A549 (cell line): ENCODE results near the gene ST3GAL5. TPM values are rescaled to one million over a fixed set of nuclear protein-coding genes. Genes with fewer than 3 reads are reported as not detected.
"Not testable (repeated sequence)": the region's sequence is repeated elsewhere in the genome, so short reads cannot be mapped to it uniquely, and the experiment has no call there.

Experiments used
- ATAC-seq, 2 experiments: fragments of 200-7000 bp in 1 of 2; fragments of >200 bp in 1 of 2; cut with Nextera tagmentation in 1 of 2; cut with Tn5 transposase in 1 of 2; 3 replicates each; pipeline versions ENCODE4 v1.8.0 to v1.9.1; 2018 to 2020; ENCODE audit warnings: mild to moderate bottlenecking in 1 of 2, moderate library complexity in 1 of 2
- CTCF ChIA-PET: fragments of 300-600 bp; sonication (Branson Sonifier 250); formaldehyde crosslinking; extraction: SDS; loops from one replicate; lab custom pipeline; 2021; ENCODE audit warnings: antibody characterized with exemption, inconsistent platforms; lab: Yijun Ruan, JAX
- POLR2A ChIA-PET: fragments of 350-600 bp; formaldehyde crosslinking; extraction: SDS; loops from one replicate; lab custom pipeline; 2021; ENCODE audit warnings: antibody characterized with exemption, inconsistent platforms; lab: Yijun Ruan, JAX
- DNase-seq, 2 experiments: peaks; one replicate each; pipeline versions ENCODE4 v3.0.0 to v3.0.0-alpha.2; 2011 to 2016; ENCODE audit warnings: low read depth in 1 of 2, low spot score in 1 of 2
- FAIRE-seq: peaks from 2 replicates; lab custom pipeline; 2011; peaks lifted over from hg19 to GRCh38; lab: Jason Lieb, UNC
- H3K27ac ChIP-seq, 2 experiments: fragments of >200 bp; sonication (Bioruptor Twin); formaldehyde crosslinking; 3 replicates each; pipeline ENCODE4 v1.5.1; 2016 to 2017
- H3K4me1 ChIP-seq: fragments of >200 bp; sonication (Bioruptor Twin); formaldehyde crosslinking; 3 replicates; pipeline ENCODE4 v1.6.1; 2016
- H3K4me2 ChIP-seq: fragments of >200 bp; sonication (Bioruptor Twin); formaldehyde crosslinking; 3 replicates; pipeline ENCODE4 v1.6.1; 2016
- H3K4me3 ChIP-seq: fragments of >200 bp; sonication (Bioruptor Twin); formaldehyde crosslinking; 3 replicates; pipeline ENCODE4 v1.5.1; 2016
- H3K9me3 ChIP-seq: fragments of >200 bp; sonication (Bioruptor Twin); formaldehyde crosslinking; 3 replicates; pipeline ENCODE4 v1.6.1; 2016
- EHMT2 ChIP-seq: fragments of 200-600 bp; sonication (generic); IDR thresholded peaks from 2 replicates; pipeline ENCODE4 v1.6.1; 2016; ENCODE audit warnings: antibody characterized with exemption, low read depth, mild to moderate bottlenecking, moderate library complexity
- EP300 ChIP-seq, 2 experiments: fragments of >200 bp; sonication (Bioruptor Twin); formaldehyde crosslinking; IDR thresholded peaks; 2 replicates in 1 of 2; 3 replicates in 1 of 2; pipeline ENCODE4 v1.6.1; 2016 to 2017
- ESRRA ChIP-seq: fragments of 150-350 bp; IDR thresholded peaks from 2 replicates; pipeline ENCODE4 v1.6.1; 2014; ENCODE audit warnings: mild to moderate bottlenecking, low read length, borderline replicate concordance
- FOSL2 ChIP-seq, 2 experiments: fragments of 450-650 bp in 1 of 2; fragments of >200 bp in 1 of 2; sonication (Bioruptor Twin) in 1 of 2; formaldehyde crosslinking; IDR thresholded peaks; 2 replicates each; pipeline versions ENCODE4 v1.5.0 to v1.6.1; 2016 to 2020; ENCODE audit warnings: mild to moderate bottlenecking in 1 of 2, moderate library complexity in 1 of 2
- FOXS1 ChIP-seq: fragments of 250-450 bp; sonication (Bioruptor Pico); IDR thresholded peaks from 2 replicates; pipeline ENCODE4 v1.5.0; 2020; ENCODE audit warnings: mild to moderate bottlenecking, moderate library complexity
- HEYL ChIP-seq: fragments of 250-450 bp; sonication (Bioruptor Pico); IDR thresholded peaks from 2 replicates; pipeline ENCODE4 v1.8.0; 2021; ENCODE audit warnings: mild to moderate bottlenecking, moderate library complexity
- HOXA7 ChIP-seq: fragments of 250-450 bp; sonication (Bioruptor Pico); IDR thresholded peaks from 2 replicates; pipeline ENCODE4 v1.5.0; 2020; ENCODE audit warnings: mild to moderate bottlenecking, moderate library complexity
- HOXB13 ChIP-seq: fragments of 250-450 bp; sonication (Bioruptor Pico); IDR thresholded peaks from 2 replicates; pipeline ENCODE4 v1.5.0; 2020; ENCODE audit warnings: low read depth, mild to moderate bottlenecking, moderate library complexity
- JUN ChIP-seq, 2 experiments: fragments of >200 bp; sonication (Bioruptor Twin); formaldehyde crosslinking; IDR thresholded peaks; 2 replicates in 1 of 2; 3 replicates in 1 of 2; pipeline ENCODE4 v1.6.1; 2016 to 2017
- JUNB ChIP-seq: fragments of >200 bp; sonication (Bioruptor Twin); formaldehyde crosslinking; IDR thresholded peaks from 2 replicates; pipeline ENCODE4 v1.6.1; 2016
- KDM1A ChIP-seq: fragments of 200-600 bp; sonication (generic); IDR thresholded peaks from 2 replicates; pipeline ENCODE4 v1.6.1; 2016; ENCODE audit warnings: low read depth, mild to moderate bottlenecking
- KDM5A ChIP-seq: fragments of 200-600 bp; sonication (generic); IDR thresholded peaks from 2 replicates; pipeline ENCODE4 v1.6.1; 2016; ENCODE audit warnings: antibody characterized with exemption, mild to moderate bottlenecking
- MAZ ChIP-seq: fragments of 150-350 bp; IDR thresholded peaks from 2 replicates; pipeline ENCODE4 v1.6.1; 2014; ENCODE audit warnings: antibody characterized with exemption, low read depth, low read length, borderline replicate concordance
- NFE2L2 ChIP-seq: fragments of 150-350 bp; conservative IDR thresholded peaks from 2 replicates; pipeline ENCODE4 v1.6.1; 2014; ENCODE audit warnings: low read length
- NPAS2 ChIP-seq: fragments of 250-450 bp; sonication (Bioruptor Pico); IDR thresholded peaks from 2 replicates; pipeline ENCODE4 v1.8.0; 2022; ENCODE audit warnings: mild to moderate bottlenecking, moderate library complexity, borderline replicate concordance
- NR3C1 ChIP-seq: fragments of >200 bp; sonication (Bioruptor Twin); formaldehyde crosslinking; IDR thresholded peaks from 3 replicates; pipeline ENCODE4 v1.6.1; 2017
- PHF8 ChIP-seq: fragments of 200-600 bp; sonication (generic); IDR thresholded peaks from 2 replicates; pipeline ENCODE4 v1.6.1; 2016; ENCODE audit warnings: low read depth, mild to moderate bottlenecking, antibody characterized with exemption, moderate library complexity, borderline replicate concordance
- POLR2A ChIP-seq: IDR thresholded peaks from 2 replicates; pipeline ENCODE4 v1.6.1; 2012; ENCODE audit warnings: mild to moderate bottlenecking, low read length
- POLR2AphosphoS2 ChIP-seq: conservative IDR thresholded peaks from 2 replicates; pipeline ENCODE4 v1.6.1; 2012; ENCODE audit warnings: low read length, improper control_type of control experiment, inconsistent platforms
- RNF2 ChIP-seq: fragments of 200-600 bp; sonication (generic); IDR thresholded peaks from 2 replicates; pipeline ENCODE4 v1.6.1; 2016; ENCODE audit warnings: low read depth, mild to moderate bottlenecking, antibody characterized with exemption, moderate library complexity, borderline replicate concordance
- SMC3 ChIP-seq: fragments of >200 bp; sonication (Bioruptor Twin); formaldehyde crosslinking; IDR thresholded peaks from 3 replicates; pipeline ENCODE4 v1.6.1; 2018; ENCODE audit warnings: inconsistent platforms
- SREBF2 ChIP-seq: fragments of 450-650 bp; IDR thresholded peaks from 2 replicates; pipeline ENCODE4 v1.6.1; 2014; ENCODE audit warnings: mild to moderate bottlenecking, moderate library complexity
- TFCP2L1 ChIP-seq: fragments of 250-450 bp; sonication (Bioruptor Pico); IDR thresholded peaks from 2 replicates; pipeline ENCODE4 v1.5.0; 2021; ENCODE audit warnings: mild to moderate bottlenecking
- ZFP36 ChIP-seq: fragments of 450-650 bp; IDR thresholded peaks from 2 replicates; pipeline ENCODE4 v1.6.1; 2014; ENCODE audit warnings: borderline replicate concordance; ENCODE audit not compliant: partially characterized antibody
- ZNF302 ChIP-seq: fragments of 250-450 bp; sonication (Bioruptor Pico); IDR thresholded peaks from 2 replicates; pipeline ENCODE4 v1.9.0; 2021; ENCODE audit warnings: inconsistent platforms, mild to moderate bottlenecking, moderate library complexity
- ZSCAN20 ChIP-seq: fragments of 250-450 bp; sonication (Bioruptor Pico); IDR thresholded peaks from 2 replicates; pipeline ENCODE4 v1.8.0; 2022; ENCODE audit warnings: mild to moderate bottlenecking, moderate library complexity
- WGBS: methylation state at CpG from one replicate; pipeline ENCODE4 v1.1.6; 2017; ENCODE audit errors: missing lambda C conversion rate; 5-methylcytosine and 5-hydroxymethylcytosine counted together
- polyA plus RNA-seq, 4 experiments: library from polyadenylated mRNA; depleted of rRNA in 3 of 4; stranded (reverse); fragments of >200 nt; fragmentation: RNase III in 1 of 4; extraction: RNeasy Plus Mini Kit Qiagen cat#74134 plus additional on column Dnase treatment in 1 of 4; gene quantifications; 2 replicates in 3 of 4; 3 replicates in 1 of 4; pipeline ENCODE4 v1.2.3, GENCODE V29; 2011 to 2017
- TF ChIP-seq, protein P1 (sequence below): fragments of 250-450 bp; sonication (Bioruptor Pico); IDR thresholded peaks from 2 replicates; pipeline ENCODE4 v1.5.0; 2020; ENCODE audit warnings: low read depth, mild to moderate bottlenecking, moderate library complexity
- TF ChIP-seq, protein P2 (sequence below): fragments of 150-350 bp; IDR thresholded peaks from 2 replicates; pipeline ENCODE4 v1.6.1; 2014; ENCODE audit warnings: low read depth, mild to moderate bottlenecking, low read length
- TF ChIP-seq, protein P3 (sequence below): fragments of >200 bp; sonication (Bioruptor Twin); formaldehyde crosslinking; IDR thresholded peaks from 3 replicates; pipeline ENCODE4 v1.6.1; 2016
- TF ChIP-seq, protein P4 (sequence below): IDR thresholded peaks from 2 replicates; pipeline ENCODE4 v1.6.1; 2012; ENCODE audit warnings: low read depth, borderline replicate concordance

Gene ST3GAL5
- polyA plus RNA-seq, 2 of the 4 experiments (the other 2 are of a cell fraction), result 36.9 to 119 TPM

DNA sequence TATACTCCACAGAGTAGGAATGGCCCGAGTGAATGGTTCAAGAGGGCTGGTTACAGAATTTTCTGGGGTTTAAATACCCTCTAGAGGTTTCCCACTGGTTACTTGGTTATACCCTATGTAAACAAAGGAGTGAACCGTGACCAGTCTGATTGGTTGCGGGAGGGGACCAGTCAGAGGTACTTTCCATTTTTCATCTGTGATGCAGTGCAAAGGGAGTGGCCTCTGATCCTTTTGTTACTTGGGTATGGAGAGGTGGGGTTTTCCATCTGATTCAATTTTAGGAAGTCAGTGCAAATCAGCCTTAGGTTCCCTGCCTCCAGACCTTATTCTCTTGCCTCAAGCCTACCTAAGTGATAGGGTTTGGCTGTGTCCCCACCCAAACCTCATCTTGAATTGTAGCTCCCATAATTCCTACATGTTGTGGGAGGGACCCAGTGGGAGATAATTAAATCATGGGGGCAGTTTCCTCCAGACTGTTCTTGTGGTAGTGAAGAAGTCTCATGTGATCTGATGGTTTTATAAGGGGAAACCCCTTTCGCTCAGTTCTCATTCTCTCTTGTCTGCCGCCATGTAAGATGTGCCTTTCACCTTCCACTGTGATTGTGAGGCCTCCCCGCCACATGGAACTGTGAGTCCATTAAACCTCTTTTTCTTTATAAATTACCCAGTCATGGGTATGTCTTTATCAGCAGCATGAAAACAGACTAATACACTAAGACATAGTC lies 5.9 kb upstream of the ST3GAL5 start:
- peaks cover 48% of the 10 kb centered on the region for H3K4me1 ChIP-seq
- H3K9me3 ChIP-seq, result peaks cover 10% of the 10 kb centered on the region; the same call in 2 of the 3 replicates
- ATAC-seq (peak in 1 of 2 experiments; percentile 38; a peak in 3 of 6 replicates), DNase-seq (peak in 1 of 2 experiments; percentile 78)
- H3K4me3 ChIP-seq, FAIRE-seq: not testable (repeated sequence)
- ChIA-PET CTCF (interaction anchor here (1.0 to 1.7 kb wide), 3 partner anchors 10 to 186 kb away, joined by 3 to 7 read pairs (median 5); no protein-coding TSS in a partner anchor), POLR2A (interaction anchor here (1.0 kb wide), 1 partner anchor 41 kb away, joined by 4 read pairs; no protein-coding TSS in a partner anchor)
- H3K27ac ChIP-seq, result peak overlapping the region; percentile 83 to 97
- peak; percentile 24; the same call in 1 of the 2 replicates for TF ChIP-seq FOXS1
- TF ChIP-seq, protein P1, sequence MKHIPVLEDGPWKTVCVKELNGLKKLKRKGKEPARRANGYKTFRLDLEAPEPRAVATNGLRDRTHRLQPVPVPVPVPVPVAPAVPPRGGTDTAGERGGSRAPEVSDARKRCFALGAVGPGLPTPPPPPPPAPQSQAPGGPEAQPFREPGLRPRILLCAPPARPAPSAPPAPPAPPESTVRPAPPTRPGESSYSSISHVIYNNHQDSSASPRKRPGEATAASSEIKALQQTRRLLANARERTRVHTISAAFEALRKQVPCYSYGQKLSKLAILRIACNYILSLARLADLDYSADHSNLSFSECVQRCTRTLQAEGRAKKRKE (CRISPR knock-in tag), result 0 out of 2 replicates have a peak, but pooled peaks have one; percentile 56
- peak; percentile 51 for TF ChIP-seq ZFP36
- WGBS, result 76% methylated on average over 6 of the region's 6 CpGs
- H3K4me2 ChIP-seq, result peak overlapping the region; percentile 70

DNA sequence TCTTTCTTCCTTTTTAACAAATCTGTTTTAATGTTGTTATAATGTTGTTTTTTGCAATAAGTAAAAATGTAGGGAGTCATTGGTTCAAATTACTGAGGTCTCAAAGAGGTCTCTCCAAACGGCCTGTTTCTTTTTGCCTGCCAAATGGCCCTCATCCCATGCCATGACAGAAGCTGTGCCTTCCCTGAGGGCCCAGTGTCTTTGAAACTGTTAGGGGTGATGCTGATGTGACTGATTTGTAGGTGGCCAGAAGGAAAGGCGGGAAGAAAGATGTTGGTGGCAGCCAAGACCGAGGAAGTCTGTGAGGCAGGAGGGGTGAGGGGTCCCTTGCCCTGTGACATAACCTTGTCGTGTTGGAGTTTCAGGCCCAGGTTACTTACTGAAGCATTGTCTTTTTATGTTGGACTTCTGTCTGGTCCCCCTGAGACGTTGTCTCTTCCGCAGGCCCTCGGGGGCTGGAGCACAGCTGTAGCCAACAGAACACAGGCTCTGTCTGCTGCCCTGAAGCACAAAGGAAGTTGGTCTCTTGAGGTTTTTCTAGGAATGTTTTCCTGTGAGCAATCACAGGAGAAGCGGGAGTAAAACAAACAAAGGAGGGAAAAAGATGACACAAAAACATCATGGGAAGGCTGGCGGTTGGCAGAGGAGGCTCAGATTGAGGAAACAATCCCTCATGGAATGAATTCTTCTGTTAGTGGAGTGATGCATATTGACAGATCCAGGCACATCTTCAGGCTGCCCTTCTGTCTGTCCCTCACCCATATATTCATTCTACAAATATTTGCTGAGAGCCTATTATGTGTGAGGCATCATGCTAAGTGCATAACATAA lies 4.9 kb upstream of the ST3GAL5 start:
- FAIRE-seq (peak; percentile 28), DNase-seq (peak; percentile 58 to 92), ATAC-seq (peak; percentile 70 to 77)
- Histone ChIP-seq H3K27ac (peak overlapping the region; percentile 83 to 97), H3K9me3 (peaks cover 10% of the 10 kb centered on the region; the same call in 2 of the 3 replicates), H3K4me1 (peaks cover 49% of the 10 kb centered on the region), H3K4me2 (peak overlapping the region; percentile 70), H3K4me3 (peak overlapping the region; percentile 1; the same call in 1 of the 3 replicates)
- CTCF ChIA-PET, result interaction anchor here (0.5 to 12.8 kb wide), 5 partner anchors 8 to 332 kb away, joined by 3 to 238 read pairs (median 4); no protein-coding TSS in a partner anchor
- under 1% methylated on average over 9 of the region's 9 CpGs for WGBS
- POLR2A ChIA-PET, result interaction anchor here (0.7 kb wide), 1 partner anchor 43 kb away, joined by 3 read pairs; no protein-coding TSS in a partner anchor
- no peak for TF ChIP-seq MAZ
- peak; percentile 88 for TF ChIP-seq HOXB13
- no peak for TF ChIP-seq NR3C1
- TF ChIP-seq EP300 (IDR thresholded peaks at IDR 0.05), result peak; percentile 87 to 88; a peak in 4 of 5 replicates
- peak; percentile 6 for TF ChIP-seq ZFP36
- TF ChIP-seq RNF2, result no peak
- no peak for TF ChIP-seq POLR2A
- peak; percentile 77 to 93; a peak in 4 of 5 replicates for TF ChIP-seq JUN (IDR thresholded peaks at IDR 0.05)
- TF ChIP-seq ESRRA, result no peak
- no peak for TF ChIP-seq KDM5A
- no peak for TF ChIP-seq NPAS2 (CRISPR knock-in tag)
- TF ChIP-seq NFE2L2, result no peak
- TF ChIP-seq POLR2AphosphoS2, result no peak
- no peak for TF ChIP-seq KDM1A
- no peak for TF ChIP-seq ZNF302 (CRISPR knock-in tag)
- no peak for TF ChIP-seq HEYL
- TF ChIP-seq, protein P2, sequence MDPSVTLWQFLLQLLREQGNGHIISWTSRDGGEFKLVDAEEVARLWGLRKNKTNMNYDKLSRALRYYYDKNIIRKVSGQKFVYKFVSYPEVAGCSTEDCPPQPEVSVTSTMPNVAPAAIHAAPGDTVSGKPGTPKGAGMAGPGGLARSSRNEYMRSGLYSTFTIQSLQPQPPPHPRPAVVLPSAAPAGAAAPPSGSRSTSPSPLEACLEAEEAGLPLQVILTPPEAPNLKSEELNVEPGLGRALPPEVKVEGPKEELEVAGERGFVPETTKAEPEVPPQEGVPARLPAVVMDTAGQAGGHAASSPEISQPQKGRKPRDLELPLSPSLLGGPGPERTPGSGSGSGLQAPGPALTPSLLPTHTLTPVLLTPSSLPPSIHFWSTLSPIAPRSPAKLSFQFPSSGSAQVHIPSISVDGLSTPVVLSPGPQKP, result no peak
- no peak for TF ChIP-seq TFCP2L1 (CRISPR knock-in tag)
- TF ChIP-seq, protein P3, sequence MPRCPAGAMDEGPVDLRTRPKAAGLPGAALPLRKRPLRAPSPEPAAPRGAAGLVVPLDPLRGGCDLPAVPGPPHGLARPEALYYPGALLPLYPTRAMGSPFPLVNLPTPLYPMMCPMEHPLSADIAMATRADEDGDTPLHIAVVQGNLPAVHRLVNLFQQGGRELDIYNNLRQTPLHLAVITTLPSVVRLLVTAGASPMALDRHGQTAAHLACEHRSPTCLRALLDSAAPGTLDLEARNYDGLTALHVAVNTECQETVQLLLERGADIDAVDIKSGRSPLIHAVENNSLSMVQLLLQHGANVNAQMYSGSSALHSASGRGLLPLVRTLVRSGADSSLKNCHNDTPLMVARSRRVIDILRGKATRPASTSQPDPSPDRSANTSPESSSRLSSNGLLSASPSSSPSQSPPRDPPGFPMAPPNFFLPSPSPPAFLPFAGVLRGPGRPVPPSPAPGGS, result peak; percentile 70; the same call in 1 of the 3 replicates
- TF ChIP-seq SMC3, result 0 out of 3 replicates have a peak, but pooled peaks have one; percentile 15
- no peak for TF ChIP-seq EHMT2
- TF ChIP-seq HOXA7 (CRISPR knock-in tag), result no peak
- no peak for TF ChIP-seq SREBF2
- TF ChIP-seq FOSL2 (IDR thresholded peaks at IDR 0.05), result peak; percentile 64
- TF ChIP-seq FOSL2 (CRISPR knock-in tag; IDR thresholded peaks at IDR 0.05), result peak; percentile 78
- peak; percentile 74; the same call in 1 of the 2 replicates for TF ChIP-seq JUNB
- TF ChIP-seq ZSCAN20 (CRISPR knock-in tag), result no peak
- no peak for TF ChIP-seq PHF8
- TF ChIP-seq, protein P4, sequence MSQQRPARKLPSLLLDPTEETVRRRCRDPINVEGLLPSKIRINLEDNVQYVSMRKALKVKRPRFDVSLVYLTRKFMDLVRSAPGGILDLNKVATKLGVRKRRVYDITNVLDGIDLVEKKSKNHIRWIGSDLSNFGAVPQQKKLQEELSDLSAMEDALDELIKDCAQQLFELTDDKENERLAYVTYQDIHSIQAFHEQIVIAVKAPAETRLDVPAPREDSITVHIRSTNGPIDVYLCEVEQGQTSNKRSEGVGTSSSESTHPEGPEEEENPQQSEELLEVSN, result peak; percentile 91
